HFF-Myc (cell line): ENCODE data around the gene PRSS38.
A peak's percentile ranks its signal among the peaks of the same experiment; 100 is the strongest.

Experiments used
- DNase-seq: peaks from one replicate; pipeline ENCODE4 v3.0.0-alpha.2; 2011; ENCODE audit warnings: low read depth; ENCODE audit errors: extremely low read depth
- H3K4me3 ChIP-seq: replicated peaks from 2 replicates; pipeline ENCODE4 v1.5.1; 2011; ENCODE audit warnings: low read depth, mild to moderate bottlenecking, control low read depth, low read length
- CTCF ChIP-seq: IDR thresholded peaks from 2 replicates; pipeline ENCODE4 v1.5.1; 2012; ENCODE audit warnings: mild to moderate bottlenecking, low read depth, low read length, control low read depth; ENCODE audit errors: missing control alignments

PRSS38 gene

GRCh38 chr1:227793079-227793947 is 22.2 kb upstream of the PRSS38 start:
- no peak overlapping the region for H3K4me3 ChIP-seq
- DNase-seq, result no peak
- TF ChIP-seq CTCF, result no peak

GRCh38 chr1:227793948-227794816 is 21.3 kb upstream of the PRSS38 start:
- peak; percentile 92 for DNase-seq
- no peak for TF ChIP-seq CTCF
- peak overlapping the region; percentile 18; the same call in 1 of the 2 replicates for H3K4me3 ChIP-seq

- H3K4me3 ChIP-seq, result peak overlapping the region; percentile 18; the same call in 1 of the 2 replicates
- no peak for TF ChIP-seq CTCF
- DNase-seq, result no peak
Observed at GRCh38 chr1:227794817-227795192, 20.7 kb upstream of the PRSS38 start.

GRCh38 chr1:227795732-227796131 is 19.7 kb upstream of the PRSS38 start:
- no peak overlapping the region for H3K4me3 ChIP-seq
- no peak for DNase-seq
- TF ChIP-seq CTCF, result no peak

- no peak for TF ChIP-seq CTCF
- no peak for DNase-seq
Observed at GRCh38 chr1:227796359-227796915, 19.0 kb upstream of the PRSS38 start.

GRCh38 chr1:227797144-227797543 is 18.3 kb upstream of the PRSS38 start:
- H3K4me3 ChIP-seq, result no peak overlapping the region
- TF ChIP-seq CTCF, result no peak
- DNase-seq, result no peak

More at GRCh38 chr1:227796359-227796915, 19.0 kb upstream of the PRSS38 start:
- H3K4me3 ChIP-seq, result no peak overlapping the region
